Hepatocyte (in vitro differentiated cells): ENCODE data around the gene CHST14.

Experiments used
- CTCF ChIP-seq: fragments of 200-600 bp; sonication (generic); IDR thresholded peaks from 2 replicates; pipeline ENCODE4 v1.5.1; 2016; ENCODE audit warnings: antibody characterized with exemption, mild to moderate bottlenecking; ENCODE audit not compliant: poor library complexity
- EZH2 ChIP-seq: fragments of 200-600 bp; sonication (generic); IDR thresholded peaks from 2 replicates; pipeline ENCODE4 v1.6.1; 2016; ENCODE audit warnings: antibody characterized with exemption, mild to moderate bottlenecking, borderline replicate concordance

- TF ChIP-seq CTCF (no peak), EZH2 (no peak)
Measured at GRCh38 chr15:40466426-40467260, 4.1 kb upstream of the CHST14 start.
